SK-N-MC (cell line): ENCODE results near the gene ENPP7.

ENCODE experiments used
- EZH2 ChIP-seq: fragments of 200-600 bp; sonication (generic); IDR thresholded peaks from one replicate; pipeline ENCODE4 v1.6.1; 2017; ENCODE audit warnings: antibody characterized with exemption
- FOXP2 ChIP-seq: optimal IDR thresholded peaks from 2 replicates; pipeline ENCODE3; 2011; ENCODE audit warnings: mild to moderate bottlenecking, moderate library complexity; ENCODE audit not compliant: insufficient read depth; ENCODE audit errors: extremely low read length, control extremely low read depth
- POLR2AphosphoS5 ChIP-seq: IDR thresholded peaks from 2 replicates; pipeline ENCODE4 v1.6.1; 2012; ENCODE audit warnings: mild to moderate bottlenecking, low read depth, low read length, borderline replicate concordance

- TF ChIP-seq POLR2AphosphoS5: no peak
- no peak for TF ChIP-seq FOXP2
- TF ChIP-seq EZH2: no peak
Measured at GRCh38 chr17:79738643-79739042, 7.9 kb downstream of the ENPP7 start.
